Activated T-helper 1 cell treated with anti-CD3 and anti-CD28 coated beads, Interleukin-12 subunit alpha, Interleukin-12 subunit beta, Interleukin-2, Interleukin-4 antibody, amounts not matched to agents 30 ng/mL and 10 ng/mL and 1 ng/mL, durations not matched to agents 14 hours and 24 hours and 36 hours (primary cell): ENCODE measurements around the gene AQP1. TPM values are rescaled to one million over a fixed set of nuclear protein-coding genes. Genes with fewer than 3 reads are reported as not detected.

Source experiments
- DNase-seq: peaks from one replicate; pipeline ENCODE4 v3.0.0; 2021; ENCODE audit warnings: low spot score
- H3K27ac Mint-ChIP-seq: one replicate; pipeline ENCODE4 v1.8.0; 2021; ENCODE audit warnings: mild to moderate bottlenecking, mixed read lengths
- H3K27me3 Mint-ChIP-seq: one replicate; pipeline ENCODE4 v1.8.0; 2022; ENCODE audit warnings: mild to moderate bottlenecking, moderate library complexity, mixed read lengths; ENCODE audit not compliant: insufficient read depth
- H3K36me3 Mint-ChIP-seq: one replicate; pipeline ENCODE4 v1.8.0; 2021; ENCODE audit warnings: low read depth, mixed read lengths
- H3K4me1 Mint-ChIP-seq: one replicate; pipeline ENCODE4 v1.8.0; 2021; ENCODE audit warnings: low read depth, mixed read lengths
- H3K4me3 Mint-ChIP-seq: one replicate; pipeline ENCODE4 v1.8.0; 2021; ENCODE audit warnings: mild to moderate bottlenecking, moderate library complexity, mixed read lengths
- H3K9me3 Mint-ChIP-seq: one replicate; pipeline ENCODE4 v1.8.0; 2021; ENCODE audit warnings: mixed read lengths
- intact Hi-C: fragments of 100-400 bp; cut with micrococcal nuclease; formaldehyde crosslinking; loops from one replicate; pipeline ENCODE4 v1.15.1; 2024
- total RNA-seq: library from RNA; stranded (reverse); gene quantifications from 2 replicates; pipeline ENCODE4 v1.2.3, GENCODE V29; 2022

AQP1 gene
- total RNA-seq, 1 donor from 2014 or later, result 0.13 TPM

GRCh38 chr7:30904561-30904960 lies 7.1 kb upstream of the AQP1 start:
- no peak overlapping the region for H3K27ac Mint-ChIP-seq
- no peaks in the 10 kb centered on the region for H3K36me3 Mint-ChIP-seq
- no peaks in the 10 kb centered on the region for H3K4me1 Mint-ChIP-seq
- H3K9me3 Mint-ChIP-seq, result no peaks in the 10 kb centered on the region
- intact Hi-C loops, result no loop called here
- no peak overlapping the region for H3K4me3 Mint-ChIP-seq
- DNase-seq, result no peak
- H3K27me3 Mint-ChIP-seq, result no peaks in the 10 kb centered on the region

GRCh38 chr7:30905078-30906012 lies 6.3 kb upstream of the AQP1 start:
- intact Hi-C loops, result no loop called here
- Mint-ChIP-seq H3K27me3 (no peaks in the 10 kb centered on the region), H3K4me1 (no peaks in the 10 kb centered on the region), H3K9me3 (no peaks in the 10 kb centered on the region), H3K36me3 (no peaks in the 10 kb centered on the region), H3K27ac (no peak overlapping the region), H3K4me3 (no peak overlapping the region)
- DNase-seq, result no peak

GRCh38 chr7:30906014-30906413 lies 5.6 kb upstream of the AQP1 start:
- Mint-ChIP-seq H3K4me3 (no peak overlapping the region), H3K27ac (no peak overlapping the region), H3K36me3 (no peaks in the 10 kb centered on the region), H3K4me1 (no peaks in the 10 kb centered on the region), H3K9me3 (no peaks in the 10 kb centered on the region), H3K27me3 (no peaks in the 10 kb centered on the region)
- DNase-seq, result no peak
- intact Hi-C loops, result no loop called here

- Mint-ChIP-seq H3K27ac (no peak overlapping the region), H3K4me1 (no peaks in the 10 kb centered on the region), H3K27me3 (no peaks in the 10 kb centered on the region), H3K9me3 (no peaks in the 10 kb centered on the region), H3K4me3 (no peak overlapping the region), H3K36me3 (no peaks in the 10 kb centered on the region)
- no peak for DNase-seq
- intact Hi-C loops, result no loop called here
Measured at GRCh38 chr7:30906515-30907240, 5.0 kb upstream of the AQP1 start.

GRCh38 chr7:30907527-30908267 lies 4.0 kb upstream of the AQP1 start:
- Mint-ChIP-seq H3K27me3 (no peaks in the 10 kb centered on the region), H3K36me3 (no peaks in the 10 kb centered on the region), H3K27ac (no peak overlapping the region), H3K4me3 (no peak overlapping the region), H3K4me1 (no peaks in the 10 kb centered on the region), H3K9me3 (no peaks in the 10 kb centered on the region)
- no peak for DNase-seq
- intact Hi-C loops, result no loop called here

- no peaks in the 10 kb centered on the region for H3K4me1 Mint-ChIP-seq
- intact Hi-C loops, result no loop called here
- H3K4me3 Mint-ChIP-seq, result no peak overlapping the region
- no peaks in the 10 kb centered on the region for H3K36me3 Mint-ChIP-seq
- no peaks in the 10 kb centered on the region for H3K27me3 Mint-ChIP-seq
- no peak overlapping the region for H3K27ac Mint-ChIP-seq
- no peak for DNase-seq
- no peaks in the 10 kb centered on the region for H3K9me3 Mint-ChIP-seq
Measured at GRCh38 chr7:30908681-30909080, 3.0 kb upstream of the AQP1 start.

- intact Hi-C loops, result no loop called here
- DNase-seq, result no peak
- H3K36me3 Mint-ChIP-seq, result no peaks in the 10 kb centered on the region
- H3K4me3 Mint-ChIP-seq, result no peak overlapping the region
- no peaks in the 10 kb centered on the region for H3K27me3 Mint-ChIP-seq
- H3K4me1 Mint-ChIP-seq, result no peaks in the 10 kb centered on the region
- H3K27ac Mint-ChIP-seq, result no peak overlapping the region
- H3K9me3 Mint-ChIP-seq, result no peaks in the 10 kb centered on the region
Measured at GRCh38 chr7:30909431-30909830, 2.2 kb upstream of the AQP1 start.

GRCh38 chr7:30910411-30911073 lies 1.1 kb upstream of the AQP1 start:
- Mint-ChIP-seq H3K27me3 (no peaks in the 10 kb centered on the region), H3K9me3 (no peaks in the 10 kb centered on the region), H3K4me3 (no peak overlapping the region), H3K36me3 (no peaks in the 10 kb centered on the region), H3K4me1 (no peaks in the 10 kb centered on the region), H3K27ac (no peak overlapping the region)
- intact Hi-C loops, result loop anchor here (10.0 kb wide), 1 partner anchor 106 kb away; no protein-coding TSS in a partner anchor
- no peak for DNase-seq

- intact Hi-C loops, result loop anchor here (10.0 kb wide), 1 partner anchor 106 kb away; no protein-coding TSS in a partner anchor
- Mint-ChIP-seq H3K27ac (no peak overlapping the region), H3K9me3 (no peaks in the 10 kb centered on the region), H3K36me3 (no peaks in the 10 kb centered on the region), H3K27me3 (no peaks in the 10 kb centered on the region), H3K4me1 (no peaks in the 10 kb centered on the region), H3K4me3 (no peak overlapping the region)
- DNase-seq, result no peak
Measured at GRCh38 chr7:30911133-30911532, 520 bp upstream of the AQP1 start.

GRCh38 chr7:30912021-30912730 lies 523 bp downstream of the AQP1 start:
- Mint-ChIP-seq H3K4me1 (no peaks in the 10 kb centered on the region), H3K27ac (no peak overlapping the region), H3K9me3 (no peaks in the 10 kb centered on the region), H3K36me3 (no peaks in the 10 kb centered on the region), H3K4me3 (no peak overlapping the region), H3K27me3 (no peaks in the 10 kb centered on the region)
- DNase-seq, result no peak
- intact Hi-C loops, result loop anchor here (10.0 kb wide), 1 partner anchor 107 kb away; no protein-coding TSS in a partner anchor

GRCh38 chr7:30912731-30912985 lies 1.0 kb downstream of the AQP1 start:
- no peaks in the 10 kb centered on the region for H3K9me3 Mint-ChIP-seq
- no peaks in the 10 kb centered on the region for H3K36me3 Mint-ChIP-seq

More at GRCh38 chr7:30912731-30912985, 1.0 kb downstream of the AQP1 start:
- Mint-ChIP-seq H3K4me1 (no peaks in the 10 kb centered on the region), H3K27me3 (no peaks in the 10 kb centered on the region), H3K27ac (no peak overlapping the region), H3K4me3 (no peak overlapping the region)
- no peak for DNase-seq
- intact Hi-C loops, result loop anchor here (10.0 kb wide), 1 partner anchor 108 kb away; no protein-coding TSS in a partner anchor
